ENCODE measurements around the gene ITGB6. TPM values are rescaled to one million over a fixed set of nuclear protein-coding genes. Genes with fewer than 3 reads are reported as not detected.
A peak's percentile ranks its signal among the peaks of the same experiment; 100 is the strongest.
"Not testable (repeated sequence)": the region's sequence is repeated elsewhere in the genome, so short reads cannot be mapped to it uniquely, and the experiment has no call there.

ITGB6 gene
- total RNA-seq, 1 donor from 2014 or later: 21.1 TPM

DNA sequence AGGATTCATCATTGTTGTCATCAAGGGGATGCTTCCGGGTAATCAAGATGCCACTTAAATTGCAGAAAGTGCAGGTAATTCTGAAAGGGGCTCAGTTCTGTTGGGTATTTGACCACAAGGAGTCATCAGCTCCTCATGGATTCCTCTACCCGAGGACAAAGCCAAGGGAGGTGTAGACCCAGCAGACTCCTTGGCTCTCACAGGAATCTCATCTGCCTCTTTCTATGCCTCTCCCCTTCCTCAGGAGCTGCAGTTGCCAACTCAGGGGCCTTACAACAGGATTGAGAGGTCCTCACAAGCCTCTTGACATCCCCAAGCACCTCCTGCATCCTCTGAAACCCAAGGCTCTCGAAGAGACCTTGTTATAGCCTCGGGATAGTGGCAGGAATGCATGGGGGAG, 44.0 kb downstream of the ITGB6 start:
- H3K27me3 ChIP-seq (ENCODE audit: control insufficient read depth, insufficient read depth, low read length): no peaks in the 10 kb centered on the region
- peaks cover 1% of the 10 kb centered on the region for H3K36me3 ChIP-seq (ENCODE audit: control insufficient read depth, insufficient read depth, low read length)
- DNase-seq (ENCODE audit: low read depth) (no peak), FAIRE-seq (no peak)
- H3K4me3 ChIP-seq (ENCODE audit: low read depth, low read length): no peak overlapping the region
- TF ChIP-seq, protein P1, sequence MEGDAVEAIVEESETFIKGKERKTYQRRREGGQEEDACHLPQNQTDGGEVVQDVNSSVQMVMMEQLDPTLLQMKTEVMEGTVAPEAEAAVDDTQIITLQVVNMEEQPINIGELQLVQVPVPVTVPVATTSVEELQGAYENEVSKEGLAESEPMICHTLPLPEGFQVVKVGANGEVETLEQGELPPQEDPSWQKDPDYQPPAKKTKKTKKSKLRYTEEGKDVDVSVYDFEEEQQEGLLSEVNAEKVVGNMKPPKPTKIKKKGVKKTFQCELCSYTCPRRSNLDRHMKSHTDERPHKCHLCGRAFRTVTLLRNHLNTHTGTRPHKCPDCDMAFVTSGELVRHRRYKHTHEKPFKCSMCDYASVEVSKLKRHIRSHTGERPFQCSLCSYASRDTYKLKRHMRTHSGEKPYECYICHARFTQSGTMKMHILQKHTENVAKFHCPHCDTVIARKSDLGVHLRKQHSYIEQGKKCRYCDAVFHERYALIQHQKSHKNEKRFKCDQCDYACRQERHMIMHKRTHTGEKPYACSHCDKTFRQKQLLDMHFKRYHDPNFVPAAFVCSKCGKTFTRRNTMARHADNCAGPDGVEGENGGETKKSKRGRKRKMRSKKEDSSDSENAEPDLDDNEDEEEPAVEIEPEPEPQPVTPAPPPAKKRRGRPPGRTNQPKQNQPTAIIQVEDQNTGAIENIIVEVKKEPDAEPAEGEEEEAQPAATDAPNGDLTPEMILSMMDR (IDR thresholded peaks at IDR 0.05; ENCODE audit: insufficient read depth, low read length, severe bottlenecking): peak; percentile 1

DNA sequence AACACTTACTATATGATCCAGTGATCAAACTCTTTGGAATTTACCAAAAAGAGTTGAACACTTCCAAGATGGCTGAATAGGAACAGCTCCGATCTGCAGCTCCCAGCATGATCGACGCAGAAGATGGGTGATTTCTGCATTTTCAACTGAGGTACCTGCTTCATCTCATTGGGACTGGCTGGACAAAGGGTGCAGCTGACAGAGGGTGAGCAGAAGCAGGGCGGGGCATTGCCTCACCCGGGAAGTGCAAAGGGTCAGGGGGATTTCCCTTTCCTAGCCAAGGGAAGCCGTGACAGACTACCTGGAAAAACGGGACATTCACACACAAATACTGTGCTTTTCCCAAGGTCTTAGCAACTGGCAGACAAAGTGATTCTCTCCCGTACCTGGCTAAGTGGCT, 51.7 kb downstream of the ITGB6 start:
- not testable (repeated sequence) for H3K27me3 ChIP-seq (ENCODE audit: control insufficient read depth, insufficient read depth, low read length); FAIRE-seq; H3K36me3 ChIP-seq (ENCODE audit: control insufficient read depth, insufficient read depth, low read length); DNase-seq (ENCODE audit: low read depth); H3K4me3 ChIP-seq (ENCODE audit: low read depth, low read length)

DNA sequence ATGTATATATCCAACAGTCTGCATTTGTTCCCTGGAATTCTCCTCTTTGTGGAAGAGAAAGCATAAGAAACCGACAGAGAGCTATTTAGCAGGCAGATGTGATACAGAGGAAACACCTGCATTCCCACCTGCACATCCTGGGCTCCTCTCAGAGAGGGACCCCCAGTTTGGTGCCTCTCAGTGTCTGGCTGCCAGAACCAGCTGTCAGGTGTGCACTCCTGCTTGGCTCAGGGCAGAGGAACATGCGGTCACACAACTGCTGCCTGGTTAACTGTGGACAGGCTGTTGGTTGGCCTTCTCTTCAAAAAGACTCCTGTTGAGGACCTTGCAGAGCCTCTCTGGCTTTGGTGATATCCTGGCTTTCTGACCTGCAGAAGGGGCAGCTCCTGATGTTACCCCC, 54.6 kb downstream of the ITGB6 start:
- no peak for FAIRE-seq
- no peak for DNase-seq (ENCODE audit: low read depth)
- Histone ChIP-seq H3K36me3 (ENCODE audit: control insufficient read depth, insufficient read depth, low read length) (peaks cover 6% of the 10 kb centered on the region), H3K27me3 (ENCODE audit: control insufficient read depth, insufficient read depth, low read length) (no peaks in the 10 kb centered on the region), H3K4me3 (ENCODE audit: low read depth, low read length) (no peak overlapping the region)
- TF ChIP-seq, protein P1 (IDR thresholded peaks at IDR 0.05; ENCODE audit: insufficient read depth, low read length, severe bottlenecking): no peak

DNA sequence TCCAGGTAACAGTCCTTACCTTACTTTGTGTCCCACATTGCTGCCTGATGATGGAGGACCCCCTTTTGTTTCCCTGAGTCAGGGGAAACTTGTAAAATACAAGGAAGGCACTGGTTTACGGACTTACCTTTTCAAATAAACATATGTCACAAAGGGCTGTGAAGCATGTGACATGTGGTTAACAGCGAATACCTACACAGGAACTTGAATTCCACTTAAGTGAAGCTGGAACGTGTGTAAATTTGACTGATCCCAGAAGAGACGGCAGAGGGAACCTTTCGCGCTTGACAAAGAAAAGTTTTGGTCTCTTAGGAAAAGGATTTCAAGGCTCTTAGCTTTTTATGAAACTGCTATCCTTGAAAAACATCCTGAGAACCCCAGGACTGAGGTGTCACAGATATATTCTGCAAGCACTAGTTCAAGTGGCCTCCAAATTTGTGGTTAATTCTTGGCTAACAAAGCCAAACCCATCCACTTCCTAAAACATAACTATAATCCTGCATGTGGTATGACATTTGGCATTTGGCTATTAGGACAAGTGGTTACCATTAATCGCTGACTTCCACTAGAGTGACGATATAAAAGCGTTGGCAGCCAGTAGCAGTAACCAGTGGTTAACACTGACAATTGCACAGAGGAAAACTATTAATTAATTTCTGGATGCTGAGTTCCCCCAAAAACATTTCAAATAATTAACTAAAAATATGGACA, 55.6 kb downstream of the ITGB6 start:
- no peak for DNase-seq (ENCODE audit: low read depth)
- FAIRE-seq: no peak
- TF ChIP-seq, protein P1 (IDR thresholded peaks at IDR 0.05; ENCODE audit: insufficient read depth, low read length, severe bottlenecking): no peak
- H3K4me3 ChIP-seq (ENCODE audit: low read depth, low read length): no peak overlapping the region
- no peaks in the 10 kb centered on the region for H3K27me3 ChIP-seq (ENCODE audit: control insufficient read depth, insufficient read depth, low read length)
- H3K36me3 ChIP-seq (ENCODE audit: control insufficient read depth, insufficient read depth, low read length): peaks cover 6% of the 10 kb centered on the region

DNA sequence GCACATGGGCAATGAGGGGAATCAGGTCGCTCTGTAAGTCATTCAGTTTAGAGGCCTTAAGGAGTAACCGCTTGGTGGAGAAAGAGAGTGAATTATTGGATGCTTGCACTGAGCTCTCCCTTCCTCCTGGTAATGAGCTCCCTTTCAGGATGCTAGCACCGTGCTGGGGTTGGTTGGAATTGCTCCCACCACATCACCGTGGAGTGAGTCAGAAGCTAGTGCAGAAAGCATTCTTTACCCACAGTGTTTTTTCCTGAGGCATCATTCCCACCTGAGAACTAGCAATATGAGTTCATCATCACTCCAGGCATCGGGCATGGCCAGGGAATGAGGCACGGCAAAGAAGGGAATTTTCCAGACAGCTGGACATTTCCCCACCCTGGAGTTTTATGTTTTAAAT, 57.6 kb downstream of the ITGB6 start:
- TF ChIP-seq, protein P1 (IDR thresholded peaks at IDR 0.05; ENCODE audit: insufficient read depth, low read length, severe bottlenecking): no peak
- Histone ChIP-seq H3K36me3 (ENCODE audit: control insufficient read depth, insufficient read depth, low read length) (peaks cover 7% of the 10 kb centered on the region), H3K4me3 (ENCODE audit: low read depth, low read length) (no peak overlapping the region), H3K27me3 (ENCODE audit: control insufficient read depth, insufficient read depth, low read length) (no peaks in the 10 kb centered on the region)
- no peak for FAIRE-seq
- peak; percentile 72 for DNase-seq (ENCODE audit: low read depth)

DNA sequence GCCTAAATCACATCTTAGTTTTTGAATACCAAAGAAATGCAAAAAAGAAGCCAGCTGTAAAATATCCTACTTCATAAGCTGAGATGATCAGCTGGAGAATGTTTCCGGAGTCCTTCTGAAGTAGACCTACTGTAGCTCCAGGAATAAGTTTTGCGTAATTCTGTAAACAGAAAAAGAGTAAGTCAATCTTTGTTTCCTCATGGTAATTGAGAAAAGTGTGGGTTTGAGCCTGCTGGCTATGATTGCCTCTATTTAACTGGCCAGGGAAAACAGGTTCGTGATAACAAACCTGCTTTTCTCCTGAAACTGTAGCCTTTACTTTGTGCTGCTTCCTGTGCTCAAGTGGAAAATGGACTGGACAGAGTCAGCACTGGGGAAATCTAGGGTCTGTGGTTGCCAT, 58.2 kb downstream of the ITGB6 start:
- TF ChIP-seq, protein P1 (IDR thresholded peaks at IDR 0.05; ENCODE audit: insufficient read depth, low read length, severe bottlenecking): no peak
- no peaks in the 10 kb centered on the region for H3K27me3 ChIP-seq (ENCODE audit: control insufficient read depth, insufficient read depth, low read length)
- H3K4me3 ChIP-seq (ENCODE audit: low read depth, low read length): no peak overlapping the region
- H3K36me3 ChIP-seq (ENCODE audit: control insufficient read depth, insufficient read depth, low read length): peaks cover 11% of the 10 kb centered on the region
- DNase-seq (ENCODE audit: low read depth) (peak; percentile 38), FAIRE-seq (no peak)

All from bronchial epithelial cell (primary cell).